Brain microvascular endothelial cell (primary cell): ENCODE results near the gene TEX13D.
"Not testable (repeated sequence)": the region's sequence is repeated elsewhere in the genome, so short reads cannot be mapped to it uniquely, and the experiment has no call there.

Source experiments
- DNase-seq: peaks from one replicate; pipeline ENCODE4 v3.0.0-alpha.2; 2020
- H3K27ac ChIP-seq: fragments of 250-450 bp; sonication (Bioruptor Pico); 2 replicates; pipeline ENCODE4 v1.5.1; 2020; ENCODE audit warnings: mild to moderate bottlenecking, moderate library complexity
- H3K27me3 ChIP-seq: fragments of 250-450 bp; sonication (Bioruptor Pico); replicated peaks from 2 replicates; pipeline ENCODE4 v1.5.1; 2020; ENCODE audit warnings: mild to moderate bottlenecking
- H3K36me3 ChIP-seq: fragments of 250-450 bp; sonication (Bioruptor Pico); replicated peaks from 2 replicates; pipeline ENCODE4 v1.5.1; 2020; ENCODE audit warnings: mild to moderate bottlenecking
- H3K4me3 ChIP-seq: 2 replicates; pipeline ENCODE4 v1.5.1; 2011; ENCODE audit warnings: low read depth, mild to moderate bottlenecking, control low read depth, low read length, moderate library complexity
- CTCF ChIP-seq: IDR thresholded peaks from 2 replicates; pipeline ENCODE4 v1.5.1; 2011; ENCODE audit warnings: low read depth, mild to moderate bottlenecking, moderate library complexity, low read length, control low read depth, inconsistent platforms; ENCODE audit errors: missing control alignments
- in situ Hi-C: cut with HindIII; loops from 2 replicates; pipeline ENCODE4 v1.10.0; 2017; ENCODE audit warnings: low sequenced_read_pairs, low pct_ligation_motif_present

The TEX13D gene

DNA sequence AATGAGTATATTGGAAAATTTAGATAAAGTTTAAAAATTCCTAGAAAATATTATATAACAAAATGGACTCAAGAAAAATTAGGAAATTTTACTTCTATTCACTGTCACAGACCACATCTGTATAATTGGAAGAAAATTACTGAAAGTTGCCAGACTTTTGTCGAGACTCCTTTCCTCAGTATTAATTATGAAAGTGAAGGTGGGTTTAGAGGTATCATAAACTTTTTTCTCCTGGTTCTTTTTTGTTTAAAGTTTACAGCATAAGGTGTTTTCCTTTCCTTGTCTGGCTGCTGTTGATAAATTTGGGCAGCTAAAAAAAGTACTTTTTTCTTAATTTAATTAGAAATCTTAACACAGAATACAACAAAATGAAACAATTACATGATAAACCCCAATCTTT, 6.7 kb upstream of the TEX13D start:
- DNase-seq, result no peak

DNA sequence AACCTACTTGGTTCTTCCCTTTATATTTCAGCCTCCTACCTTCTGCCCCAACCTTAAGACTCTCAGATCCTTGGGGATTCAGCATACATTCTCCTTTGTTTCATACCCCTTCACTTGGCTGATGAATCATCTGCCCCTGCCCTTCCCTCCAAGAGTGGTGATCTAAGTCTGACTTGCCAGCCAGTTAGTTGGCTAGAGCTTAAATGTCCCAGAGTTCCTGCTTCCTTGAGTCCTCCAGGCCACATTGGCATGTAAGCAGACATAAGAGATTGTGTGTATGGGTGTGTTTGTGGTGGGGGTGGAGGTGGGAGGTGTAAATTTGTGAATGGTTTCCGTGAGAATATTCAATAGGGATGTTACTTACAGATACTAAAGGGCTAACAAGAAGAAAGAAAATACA, 3.7 kb upstream of the TEX13D start:
- Histone ChIP-seq H3K36me3 (no peaks in the 10 kb centered on the region), H3K27me3 (no peaks in the 10 kb centered on the region), H3K4me3 (no peak overlapping the region), H3K27ac (no peak overlapping the region)
- in situ Hi-C loops, result no loop called here
- TF ChIP-seq CTCF, result no peak
- no peak for DNase-seq

More for the DNA sequence above, 6.7 kb upstream of the TEX13D start:
- H3K36me3 ChIP-seq, result no peaks in the 10 kb centered on the region
- H3K27ac ChIP-seq, result no peak overlapping the region
- H3K27me3 ChIP-seq, result no peaks in the 10 kb centered on the region
- in situ Hi-C loops, result no loop called here
- no peak for TF ChIP-seq CTCF
- no peak overlapping the region for H3K4me3 ChIP-seq

GRCh38 chrX:124333862-124334261, 1.4 kb downstream of the TEX13D start:
- Histone ChIP-seq H3K27me3 (no peaks in the 10 kb centered on the region), H3K36me3 (no peaks in the 10 kb centered on the region), H3K27ac (no peak overlapping the region), H3K4me3 (no peak overlapping the region)
- no peak for DNase-seq
- in situ Hi-C loops, result no loop called here
- no peak for TF ChIP-seq CTCF

DNA sequence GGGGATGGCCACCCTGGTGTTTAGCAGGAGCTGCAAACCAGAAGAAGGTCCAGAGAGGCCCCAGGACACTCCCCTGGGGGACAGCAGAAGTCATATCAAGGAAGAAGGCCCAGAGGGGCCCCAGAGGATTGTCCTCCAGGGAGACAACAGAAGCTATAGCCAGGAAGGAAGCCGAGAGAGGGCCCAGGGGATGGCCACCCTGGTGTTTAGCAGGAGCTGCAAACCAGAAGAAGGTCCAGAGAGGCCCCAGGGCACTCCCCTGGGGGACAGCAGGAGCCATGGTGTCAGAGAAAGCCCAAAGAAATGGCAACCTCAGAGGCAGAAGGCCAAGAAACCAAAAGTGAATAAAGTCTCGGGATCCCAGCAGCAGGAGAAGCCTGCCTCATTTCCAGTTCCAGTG, 2.1 kb downstream of the TEX13D start:
- in situ Hi-C loops, H3K27ac ChIP-seq, DNase-seq, H3K27me3 ChIP-seq, H3K4me3 ChIP-seq, H3K36me3 ChIP-seq: not testable (repeated sequence)

GRCh38 chrX:124335598-124335997, 3.1 kb downstream of the TEX13D start:
- TF ChIP-seq CTCF, result no peak
- in situ Hi-C loops, result no loop called here
- Histone ChIP-seq H3K36me3 (no peaks in the 10 kb centered on the region), H3K27ac (no peak overlapping the region), H3K27me3 (no peaks in the 10 kb centered on the region), H3K4me3 (no peak overlapping the region)
- no peak for DNase-seq

GRCh38 chrX:124337916-124338315, 5.5 kb downstream of the TEX13D start:
- Histone ChIP-seq H3K4me3 (no peak overlapping the region), H3K27ac (no peak overlapping the region), H3K27me3 (no peaks in the 10 kb centered on the region), H3K36me3 (no peaks in the 10 kb centered on the region)
- DNase-seq, result no peak
- in situ Hi-C loops, result no loop called here
- TF ChIP-seq CTCF, result no peak
